Stromal cell of bone marrow (primary cell): ENCODE measurements around the gene AZU1.
"Not testable (repeated sequence)": the region's sequence is repeated elsewhere in the genome, so short reads cannot be mapped to it uniquely, and the experiment has no call there.

Source experiments
- DNase-seq: peaks from one replicate; pipeline ENCODE4 v3.0.0-alpha.2; 2012; ENCODE audit warnings: low read depth

Gene AZU1

DNA sequence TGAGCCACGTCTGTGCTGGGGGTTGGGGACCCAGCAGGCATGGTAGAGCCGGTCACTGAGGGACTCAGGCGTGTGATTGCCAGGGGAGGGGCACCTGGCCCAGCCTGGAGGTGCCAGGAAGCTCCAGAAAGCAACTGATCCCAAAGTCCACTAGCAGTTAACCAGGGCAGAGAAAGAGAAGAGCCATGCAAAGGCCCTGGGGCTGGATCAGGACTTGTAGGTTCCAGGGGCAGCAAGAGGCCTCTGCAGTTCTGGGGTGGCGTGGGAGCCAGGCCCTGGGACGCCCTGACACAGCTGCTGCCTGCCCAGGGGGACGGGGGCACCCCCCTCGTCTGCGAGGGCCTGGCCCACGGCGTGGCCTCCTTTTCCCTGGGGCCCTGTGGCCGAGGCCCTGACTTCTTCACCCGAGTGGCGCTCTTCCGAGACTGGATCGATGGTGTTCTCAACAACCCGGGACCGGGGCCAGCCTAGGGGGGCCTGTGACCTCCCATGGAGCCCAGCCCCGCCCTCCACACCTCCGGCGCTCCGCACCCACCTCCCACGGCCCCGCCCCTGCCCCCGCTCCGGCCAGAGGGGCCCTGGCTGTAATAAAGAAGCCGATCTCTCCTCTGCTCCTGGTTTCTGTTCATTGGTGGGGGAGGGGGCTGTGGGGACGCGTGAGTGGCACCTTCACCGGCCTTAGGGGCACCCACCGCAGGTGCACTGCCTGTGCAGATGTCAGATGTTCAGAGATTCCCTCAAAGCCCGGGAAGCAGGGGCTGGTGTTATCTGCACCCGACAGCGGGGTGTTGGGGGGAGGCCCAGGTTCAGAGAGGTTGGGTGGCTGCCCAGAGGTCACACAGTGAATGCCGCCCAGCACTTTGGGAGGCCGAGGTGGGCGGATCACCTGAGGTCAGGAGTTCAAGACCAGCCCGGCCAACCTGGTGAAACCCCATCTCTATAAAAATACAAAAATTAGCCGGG is 4.1 kb downstream of the AZU1 start:
- DNase-seq = no peak

DNA sequence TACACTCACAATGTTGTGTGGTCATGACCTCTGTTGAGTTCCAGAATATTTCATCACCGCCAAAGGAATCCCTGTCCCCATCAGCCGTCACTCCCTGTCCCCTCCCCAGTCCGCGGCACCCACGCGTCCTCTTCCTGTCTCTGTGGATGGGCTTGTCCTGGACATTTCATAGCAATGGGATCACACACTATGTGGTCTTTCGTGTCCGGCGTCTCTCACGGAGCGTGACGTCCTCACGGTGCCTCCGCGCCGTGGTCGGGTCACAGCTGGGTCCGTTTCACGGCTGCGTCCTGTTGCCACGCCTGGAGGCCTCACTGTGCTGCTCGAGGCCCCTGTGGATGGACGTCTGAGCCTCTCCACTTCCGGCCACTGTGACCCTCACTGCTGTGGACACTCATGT is 6.6 kb downstream of the AZU1 start:
- DNase-seq = no peak

DNA sequence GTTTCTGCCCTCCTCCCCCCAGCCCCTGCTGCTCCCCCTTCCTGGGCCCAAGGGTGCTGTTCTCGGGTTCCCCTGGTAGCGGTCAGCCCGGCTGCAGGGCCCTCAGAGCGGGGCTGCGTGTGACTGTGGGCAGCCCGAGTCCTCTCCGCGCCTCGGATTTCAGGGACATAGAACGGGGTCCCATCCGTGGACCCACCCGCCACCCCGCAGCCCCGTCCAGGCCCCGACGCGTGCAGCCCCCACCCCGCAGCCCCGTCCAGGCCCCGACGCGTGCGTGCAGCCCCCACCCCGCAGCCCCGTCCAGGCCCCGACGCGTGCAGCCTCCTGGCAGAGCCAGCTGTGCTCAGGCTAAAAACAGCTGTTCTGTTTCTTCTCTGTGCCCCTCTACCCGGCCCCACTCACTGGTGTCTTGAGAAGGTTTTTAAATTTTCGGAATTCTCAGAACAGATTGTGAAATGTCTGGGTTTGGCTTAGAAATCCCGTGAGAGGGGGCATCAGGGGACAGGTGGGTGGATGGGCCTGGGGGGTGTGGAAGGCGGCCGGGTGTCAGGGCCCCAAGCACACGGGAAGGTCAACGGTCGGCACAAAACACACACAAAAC is 7.7 kb downstream of the AZU1 start:
- DNase-seq = no peak

DNA sequence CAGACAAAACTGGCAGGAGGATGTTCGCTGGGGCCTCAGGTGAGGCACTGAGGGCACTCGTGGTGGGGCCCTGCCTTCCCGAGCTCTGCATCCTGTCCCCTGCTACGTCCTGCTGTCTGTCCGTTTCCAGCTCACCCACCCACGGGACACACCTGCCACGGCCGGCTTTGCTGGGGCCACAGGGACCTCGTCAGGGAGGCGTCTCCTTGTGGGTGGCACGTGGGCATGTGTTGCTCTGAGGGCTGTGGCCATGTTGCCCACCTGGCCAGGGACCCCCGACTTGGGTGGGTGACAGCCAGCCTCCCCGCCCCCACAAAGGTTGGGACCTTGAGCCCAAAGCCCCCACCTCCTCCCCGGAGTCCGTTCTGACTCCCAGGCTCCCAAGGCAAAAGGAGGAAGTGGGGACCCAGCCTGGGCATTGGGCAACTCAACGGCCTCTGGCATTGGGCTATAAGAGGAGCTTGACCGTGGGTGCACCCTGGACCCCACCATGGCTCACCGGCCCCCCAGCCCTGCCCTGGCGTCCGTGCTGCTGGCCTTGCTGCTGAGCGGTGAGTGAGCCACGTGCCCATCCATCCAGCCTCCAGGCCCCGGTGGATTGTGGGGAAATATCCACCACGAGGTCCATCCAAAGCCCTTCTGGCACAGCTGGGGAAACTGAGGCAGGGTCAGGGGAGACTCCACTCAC is 13.0 kb downstream of the AZU1 start, which contains the start of gene PRTN3:
PRTN3 (plus strand) TSS at position 481 of the 688 bp plus-strand sequence; CDS start at position 491, 10 bp downstream.
- no peak for DNase-seq

DNA sequence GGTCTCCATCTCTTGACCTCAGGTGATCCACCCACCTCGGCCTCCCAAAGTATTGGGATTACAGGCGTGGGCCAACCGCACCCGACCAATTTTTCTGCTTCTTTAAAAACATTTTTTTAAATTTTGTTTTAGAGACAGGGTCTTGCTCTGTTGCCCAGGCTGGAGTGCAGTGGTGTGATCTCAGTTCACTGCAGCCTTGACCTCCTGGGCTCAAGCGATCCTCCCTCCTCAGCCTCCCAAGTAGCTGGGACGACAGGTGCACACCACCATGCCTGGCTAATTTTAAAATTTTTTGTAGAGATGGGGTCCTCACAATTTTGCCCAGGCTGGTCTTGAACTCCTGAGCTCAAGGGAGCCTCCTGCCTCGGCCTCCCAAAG is 15.2 kb downstream of the AZU1 start:
- DNase-seq = not testable (repeated sequence)

DNA sequence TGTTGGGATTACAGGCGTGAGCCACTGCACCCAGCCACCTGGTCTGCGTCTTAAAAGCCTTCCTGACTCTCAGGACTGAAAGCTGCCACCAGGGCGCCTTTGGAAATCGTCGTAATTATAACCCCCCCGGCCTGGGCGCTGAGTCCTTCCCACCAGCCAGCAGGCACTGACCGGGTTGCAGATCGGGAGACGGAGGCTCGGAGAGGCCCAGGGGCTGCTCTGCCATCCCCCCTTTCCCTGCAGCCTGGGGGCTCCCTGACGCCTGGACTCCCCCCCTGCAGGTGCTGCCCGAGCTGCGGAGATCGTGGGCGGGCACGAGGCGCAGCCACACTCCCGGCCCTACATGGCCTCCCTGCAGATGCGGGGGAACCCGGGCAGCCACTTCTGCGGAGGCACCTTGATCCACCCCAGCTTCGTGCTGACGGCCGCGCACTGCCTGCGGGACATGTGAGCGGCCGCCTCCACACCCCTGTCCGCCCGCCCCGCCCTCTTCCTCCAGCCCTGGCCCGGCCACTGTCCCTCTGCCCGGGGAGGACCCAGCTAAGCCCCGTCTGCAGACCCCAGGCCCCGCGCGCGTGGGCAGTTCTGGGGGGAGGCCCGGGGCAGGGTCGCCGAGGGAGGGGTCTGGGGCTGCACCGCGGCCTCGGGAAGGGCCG is 15.7 kb downstream of the AZU1 start:
- no peak for DNase-seq

DNA sequence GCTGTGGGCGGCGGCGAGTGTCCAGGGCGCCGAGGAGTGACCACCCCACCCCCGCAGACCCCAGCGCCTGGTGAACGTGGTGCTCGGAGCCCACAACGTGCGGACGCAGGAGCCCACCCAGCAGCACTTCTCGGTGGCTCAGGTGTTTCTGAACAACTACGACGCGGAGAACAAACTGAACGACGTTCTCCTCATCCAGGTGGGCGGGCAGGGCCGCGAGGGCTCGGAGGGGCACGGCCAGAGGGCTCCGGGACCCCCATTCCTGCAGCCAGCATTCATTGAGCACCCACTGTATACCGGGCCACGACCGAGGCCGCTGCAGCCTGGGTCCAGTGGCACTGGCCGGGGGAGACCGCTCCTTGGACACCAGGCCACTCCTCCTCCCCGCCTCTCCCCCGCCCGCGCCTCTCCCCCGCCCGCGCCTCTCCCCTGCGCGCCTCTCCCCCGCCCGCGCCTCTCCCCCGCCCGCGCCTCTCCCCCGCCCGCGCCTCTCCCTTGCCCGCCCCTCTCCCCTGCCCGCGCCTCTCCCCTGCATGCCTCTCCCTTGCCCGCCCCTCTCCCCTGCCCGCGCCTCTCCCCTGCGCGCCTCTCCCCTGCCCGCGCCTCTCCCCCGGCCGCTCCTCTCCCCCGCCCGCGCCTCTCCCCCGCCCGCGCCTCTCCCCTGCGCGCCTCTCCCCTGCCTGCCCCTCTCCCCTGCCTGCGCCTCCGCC is 16.4 kb downstream of the AZU1 start:
- DNase-seq = no peak

DNA sequence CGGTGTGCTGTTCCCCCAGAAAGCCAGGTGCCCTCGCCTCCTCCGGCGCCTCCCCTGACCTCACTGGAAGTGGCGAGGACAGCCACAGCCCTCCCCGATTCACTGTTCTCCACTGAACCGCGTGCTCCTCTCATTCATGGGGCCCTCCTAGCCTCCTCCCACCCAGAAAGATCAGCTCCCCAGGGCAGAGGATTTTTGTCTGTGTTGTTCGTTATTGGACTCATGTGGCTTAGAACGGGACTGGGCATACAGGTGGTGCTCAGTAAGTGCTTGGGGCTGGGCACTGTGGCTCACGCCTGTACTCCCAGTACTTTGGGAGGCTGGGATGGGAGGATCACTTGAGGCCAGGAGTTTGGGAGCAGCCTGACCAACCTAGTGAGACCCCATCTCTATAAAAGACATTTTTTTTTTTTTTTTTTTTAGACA is 16.9 kb downstream of the AZU1 start:
- DNase-seq = no peak

DNA sequence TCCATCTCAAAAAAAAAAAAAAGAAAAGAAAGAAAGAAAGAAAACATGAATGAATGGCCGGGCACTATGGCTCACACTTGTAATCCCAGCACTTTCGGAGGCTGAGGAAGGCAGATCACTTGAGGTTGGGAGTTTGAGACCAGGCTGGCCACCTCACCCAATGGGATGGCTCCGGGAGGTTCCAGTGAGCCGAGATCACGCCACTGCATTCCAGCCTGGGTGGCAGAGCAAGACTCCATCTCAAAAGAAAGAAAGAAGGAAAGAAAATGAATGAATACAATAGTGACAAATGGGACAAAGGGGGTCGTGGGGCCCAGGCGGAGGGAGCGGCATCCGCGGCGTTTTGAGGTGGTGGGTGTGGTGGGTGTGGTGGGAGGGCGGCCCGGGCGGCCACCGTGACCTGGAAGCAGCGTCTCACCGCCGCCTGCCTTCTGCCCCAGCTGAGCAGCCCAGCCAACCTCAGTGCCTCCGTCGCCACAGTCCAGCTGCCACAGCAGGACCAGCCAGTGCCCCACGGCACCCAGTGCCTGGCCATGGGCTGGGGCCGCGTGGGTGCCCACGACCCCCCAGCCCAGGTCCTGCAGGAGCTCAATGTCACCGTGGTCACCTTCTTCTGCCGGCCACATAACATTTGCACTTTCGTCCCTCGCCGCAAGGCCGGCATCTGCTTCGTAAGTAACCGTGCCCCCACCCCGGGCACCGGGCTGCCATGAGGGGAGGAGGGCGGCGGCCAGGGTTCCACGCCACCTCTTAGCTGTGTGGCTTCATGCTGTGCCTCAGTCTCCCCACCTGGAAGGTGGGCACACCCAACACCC is 18.3 kb downstream of the AZU1 start:
- no peak for DNase-seq

DNA sequence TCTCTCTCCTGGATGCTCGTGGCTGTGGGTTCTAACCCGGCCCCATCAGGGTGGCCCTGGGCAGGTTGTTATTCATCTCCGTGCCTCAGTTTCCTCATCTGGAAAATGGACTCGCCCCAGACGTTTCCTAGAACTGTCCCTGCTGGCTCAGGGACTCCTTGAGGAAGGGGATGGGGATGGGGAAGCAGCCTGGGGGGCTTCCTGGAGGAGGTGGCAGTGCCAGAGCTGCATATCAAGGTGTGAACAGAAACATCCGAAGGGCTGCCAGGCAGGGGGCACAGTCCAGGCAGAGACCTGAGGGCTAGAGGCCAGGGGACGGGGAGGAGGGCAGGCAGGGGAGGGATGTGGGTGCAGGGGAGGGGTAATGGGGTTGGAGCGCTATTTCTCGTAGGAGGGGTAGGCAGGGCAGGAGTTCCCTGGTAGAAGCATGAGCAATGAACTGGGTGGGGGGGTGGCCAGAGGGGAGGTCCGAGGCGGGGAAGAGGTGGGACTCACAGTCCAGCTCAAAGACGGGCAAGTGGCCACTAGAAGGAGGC is 20.8 kb downstream of the AZU1 start:
- DNase-seq = no peak

DNA sequence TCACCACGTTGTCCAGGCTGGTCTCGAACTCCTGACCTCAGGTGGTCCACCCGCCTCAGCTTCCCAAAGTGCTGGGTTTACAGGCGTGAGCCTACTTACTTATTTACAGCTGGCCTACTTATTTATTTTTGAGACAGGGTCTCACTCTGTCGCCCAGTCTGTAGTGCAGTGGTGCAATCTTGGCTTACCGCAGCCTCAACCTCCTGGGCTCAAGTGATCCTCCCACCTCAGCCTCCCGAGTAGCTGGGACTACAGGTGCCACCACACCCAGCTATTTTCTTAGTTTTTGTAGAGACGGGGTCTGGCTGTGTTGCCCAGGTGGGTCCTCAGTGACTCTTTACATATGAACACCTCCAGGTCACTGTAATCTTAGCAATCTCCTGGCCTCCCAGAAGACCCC is 21.6 kb downstream of the AZU1 start:
- not testable (repeated sequence) for DNase-seq

DNA sequence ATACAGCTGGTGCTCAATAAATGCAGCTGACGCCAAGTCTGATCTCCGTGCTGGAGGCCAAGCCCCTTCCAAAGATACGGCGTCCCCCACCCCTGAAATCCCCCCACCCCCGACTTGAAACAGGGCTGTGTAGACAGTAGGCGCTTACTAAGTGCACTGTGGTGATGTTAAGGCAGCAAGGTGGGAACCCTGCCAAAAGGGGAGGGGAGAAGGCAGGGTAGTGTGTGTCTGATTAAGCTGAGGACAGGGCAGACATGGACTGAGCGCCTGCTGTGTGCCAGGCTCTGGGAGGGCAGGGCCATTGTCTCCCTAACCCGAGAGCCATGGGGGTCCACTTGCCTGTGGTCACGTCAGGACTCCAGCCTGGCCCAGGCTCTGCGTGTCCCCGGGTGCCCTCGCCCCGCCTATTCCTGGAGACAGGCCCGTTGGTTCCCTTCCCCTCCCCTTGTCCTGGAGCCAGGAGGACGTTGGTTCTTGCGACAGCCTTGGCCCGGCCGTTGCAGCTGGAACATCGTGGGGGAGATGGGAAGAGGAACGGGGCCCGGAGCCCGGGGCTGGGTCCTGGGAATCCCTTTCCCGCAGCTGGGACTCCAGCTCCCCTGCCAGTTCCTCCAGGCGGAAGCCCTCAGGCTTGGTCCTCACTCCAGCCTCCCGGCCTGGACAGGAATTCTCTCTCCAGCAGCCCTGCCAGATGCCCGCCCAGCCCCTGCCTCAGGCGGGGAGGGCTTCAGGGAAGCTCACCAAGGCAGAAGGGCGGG is 22.8 kb downstream of the AZU1 start:
- peak; percentile 85 for DNase-seq

DNA sequence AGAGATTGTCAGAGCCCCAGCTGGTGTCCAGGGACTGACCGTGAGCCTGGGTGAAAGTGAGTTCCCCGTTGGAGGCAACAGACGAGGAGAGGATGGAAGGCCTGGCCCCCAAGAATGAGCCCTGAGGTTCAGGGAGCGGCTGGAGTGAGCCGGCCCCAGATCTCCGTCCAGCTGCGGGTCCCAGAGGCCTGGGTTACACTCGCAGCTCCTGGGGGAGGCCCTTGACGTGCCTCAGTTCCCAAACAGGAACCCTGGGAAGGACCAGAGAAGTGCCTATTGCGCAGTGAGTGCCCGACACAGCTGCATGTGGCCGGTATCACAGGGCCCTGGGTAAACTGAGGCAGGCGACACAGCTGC is 23.3 kb downstream of the AZU1 start:
- no peak for DNase-seq

DNA sequence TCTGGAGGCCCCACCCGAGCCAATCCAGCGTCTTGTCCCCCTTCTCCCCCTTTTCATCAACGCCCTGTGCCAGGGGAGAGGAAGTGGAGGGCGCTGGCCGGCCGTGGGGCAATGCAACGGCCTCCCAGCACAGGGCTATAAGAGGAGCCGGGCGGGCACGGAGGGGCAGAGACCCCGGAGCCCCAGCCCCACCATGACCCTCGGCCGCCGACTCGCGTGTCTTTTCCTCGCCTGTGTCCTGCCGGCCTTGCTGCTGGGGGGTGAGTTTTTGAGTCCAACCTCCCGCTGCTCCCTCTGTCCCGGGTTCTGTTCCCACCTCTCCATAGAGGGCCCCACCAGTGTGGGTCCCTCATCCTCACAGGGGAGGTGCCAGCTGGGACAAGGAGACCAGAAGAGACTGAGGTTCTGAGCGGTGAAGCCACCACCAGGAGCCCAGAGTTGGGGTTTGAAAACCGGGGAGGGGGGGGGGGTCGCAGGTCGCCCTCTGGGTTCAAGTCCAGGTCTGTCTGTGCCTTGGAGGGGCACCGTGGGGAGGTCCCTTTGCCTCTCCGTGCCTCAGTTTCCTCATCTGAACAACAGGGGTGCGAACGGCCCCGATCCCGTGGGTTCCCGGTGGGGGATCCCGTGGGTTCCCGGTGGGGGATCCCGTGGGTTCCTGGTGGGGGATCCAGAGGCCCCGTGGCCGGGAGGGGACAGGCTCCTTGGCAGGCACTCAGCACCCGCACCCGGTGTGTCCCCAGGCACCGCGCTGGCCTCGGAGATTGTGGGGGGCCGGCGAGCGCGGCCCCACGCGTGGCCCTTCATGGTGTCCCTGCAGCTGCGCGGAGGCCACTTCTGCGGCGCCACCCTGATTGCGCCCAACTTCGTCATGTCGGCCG is 24.7 kb downstream of the AZU1 start, which contains the start of gene ELANE:
ELANE (plus strand) TSS at position 168 of the 878 bp plus-strand sequence; CDS start at position 194, 26 bp downstream.
- no peak for DNase-seq

DNA sequence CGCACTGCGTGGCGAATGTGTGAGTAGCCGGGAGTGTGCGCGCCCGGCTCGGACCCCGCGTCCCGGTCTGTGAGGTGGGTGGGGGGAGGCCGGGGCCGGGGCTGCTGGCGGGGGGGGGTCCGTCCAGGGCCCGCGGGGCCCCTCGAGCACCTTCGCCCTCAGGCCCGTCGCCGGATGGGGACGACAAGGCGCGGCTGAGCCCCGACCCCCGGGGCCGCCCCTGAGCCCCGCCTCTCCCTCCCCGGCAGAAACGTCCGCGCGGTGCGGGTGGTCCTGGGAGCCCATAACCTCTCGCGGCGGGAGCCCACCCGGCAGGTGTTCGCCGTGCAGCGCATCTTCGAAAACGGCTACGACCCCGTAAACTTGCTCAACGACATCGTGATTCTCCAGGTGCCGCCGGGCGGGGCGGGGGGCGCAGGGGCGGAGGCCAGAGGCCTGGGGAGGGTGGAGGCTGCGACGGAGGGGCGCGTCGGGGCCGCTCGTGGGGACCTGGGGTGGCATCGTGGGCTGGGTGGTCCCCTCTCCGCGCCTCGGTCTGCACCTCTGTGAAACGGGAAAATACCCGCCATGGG is 25.5 kb downstream of the AZU1 start:
- DNase-seq = no peak

DNA sequence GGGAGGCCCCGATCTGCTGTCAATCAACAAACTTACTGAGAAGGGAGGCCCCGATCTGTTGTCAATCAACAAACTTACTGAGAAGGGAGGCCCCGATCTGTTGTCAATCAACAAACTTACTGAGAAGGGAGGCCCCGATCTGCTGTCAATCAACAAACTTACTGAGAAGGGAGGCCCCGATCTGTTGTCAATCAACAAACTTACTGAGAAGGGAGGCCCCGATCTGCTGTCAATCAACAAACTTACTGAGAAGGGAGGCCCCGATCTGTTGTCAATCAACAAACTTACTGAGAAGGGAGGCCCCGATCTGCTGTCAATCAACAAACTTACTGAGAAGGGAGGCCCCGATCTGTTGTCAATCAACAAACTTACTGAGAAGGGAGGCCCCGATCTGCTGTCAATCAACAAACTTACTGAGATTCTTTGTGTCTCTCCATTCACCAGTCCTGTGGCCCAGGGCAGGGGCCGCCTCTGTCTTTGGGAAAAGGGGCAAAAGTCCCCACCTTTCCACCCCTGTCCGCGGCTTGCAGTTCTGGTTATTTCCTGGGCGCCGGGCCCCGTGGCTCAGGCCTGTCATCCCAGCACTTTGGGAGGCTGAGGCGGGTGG is 26.1 kb downstream of the AZU1 start:
- not testable (repeated sequence) for DNase-seq

DNA sequence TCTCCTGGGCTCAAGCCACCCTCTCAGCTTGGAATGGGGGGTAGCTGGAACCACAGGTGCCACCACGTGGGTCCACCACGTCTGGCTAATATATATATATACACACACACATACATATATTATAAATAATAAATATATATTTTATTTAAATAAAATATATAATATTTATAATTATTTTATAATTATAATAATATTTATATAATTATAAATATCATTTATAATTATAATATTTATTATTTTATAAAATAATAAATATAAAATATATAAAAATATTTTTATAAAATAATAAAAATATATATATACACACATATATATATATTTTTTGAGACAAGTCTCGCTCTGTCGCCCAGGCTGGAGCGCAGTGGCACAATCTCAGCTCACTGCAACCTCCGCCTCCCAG is 26.9 kb downstream of the AZU1 start:
- DNase-seq = no peak

DNA sequence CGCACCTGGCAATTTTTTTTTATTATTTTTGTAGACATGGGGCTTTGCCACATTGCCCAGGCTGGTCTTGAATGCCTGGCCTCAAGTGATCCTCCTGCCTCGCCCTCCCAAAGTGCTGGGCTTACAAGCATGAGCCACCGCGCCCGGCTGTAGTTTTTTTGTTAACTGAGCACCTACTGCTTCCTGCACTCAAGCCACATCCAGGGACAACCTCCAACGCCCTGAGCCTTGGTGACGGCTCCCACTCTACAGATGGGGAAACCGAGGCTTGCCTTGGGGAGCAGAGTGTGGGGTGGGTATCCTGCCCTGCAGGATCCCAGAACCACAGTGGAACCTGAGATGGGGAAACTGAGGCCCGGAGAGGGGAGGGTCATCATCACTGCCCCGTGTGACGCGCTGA is 27.5 kb downstream of the AZU1 start:
- no peak for DNase-seq
